Stimulated activated CD8-positive, alpha-beta memory T cell treated with anti-CD3 and anti-CD28 coated beads, Interleukin-7, amount 100 ng/mL, for 24 hours (primary cell): ENCODE results near the gene DGCR6L.
"Not testable (repeated sequence)": the region's sequence is repeated elsewhere in the genome, so short reads cannot be mapped to it uniquely, and the experiment has no call there.

Experiments used
- DNase-seq: peaks from one replicate; pipeline ENCODE4 v3.0.0-alpha.2; 2020; ENCODE audit warnings: low read depth

DGCR6L gene

GRCh38 chr22:20308806-20309650 is 10.8 kb downstream of the DGCR6L start:
- not testable (repeated sequence) for DNase-seq

- not testable (repeated sequence) for DNase-seq
These were observed 12.1 kb downstream of the DGCR6L start for GRCh38 chr22:20307448-20308447.

GRCh38 chr22:20306646-20307447 is 13.0 kb downstream of the DGCR6L start:
- not testable (repeated sequence) for DNase-seq

- no peak for DNase-seq
These were observed 13.8 kb downstream of the DGCR6L start for GRCh38 chr22:20305894-20306645.

GRCh38 chr22:20305230-20305893 is 14.5 kb downstream of the DGCR6L start:
- DNase-seq, result not testable (repeated sequence)

GRCh38 chr22:20304646-20305045 is 15.2 kb downstream of the DGCR6L start:
- no peak for DNase-seq

GRCh38 chr22:20303229-20303534 is 16.7 kb downstream of the DGCR6L start:
- DNase-seq, result not testable (repeated sequence)

- DNase-seq, result no peak
These were observed 17.2 kb downstream of the DGCR6L start for GRCh38 chr22:20302438-20303228.

- no peak for DNase-seq
These were observed 20.1 kb downstream of the DGCR6L start for GRCh38 chr22:20299746-20300136.

GRCh38 chr22:20298803-20299745 is 20.8 kb downstream of the DGCR6L start:
- peak; percentile 82 for DNase-seq

- DNase-seq, result no peak
These were observed 21.6 kb downstream of the DGCR6L start for GRCh38 chr22:20298110-20298802.

GRCh38 chr22:20297414-20298109 is 22.3 kb downstream of the DGCR6L start:
- DNase-seq, result no peak

GRCh38 chr22:20296598-20296997 is 23.3 kb downstream of the DGCR6L start:
- no peak for DNase-seq

GRCh38 chr22:20295262-20296064 is 24.4 kb downstream of the DGCR6L start:
- DNase-seq, result no peak

- DNase-seq, result no peak
These were observed 27.1 kb downstream of the DGCR6L start for GRCh38 chr22:20292673-20293232.

GRCh38 chr22:20292108-20292507 is 27.8 kb downstream of the DGCR6L start:
- DNase-seq, result no peak
